Testis (tissue), 3 donors: Measurements from ENCODE around the gene TADA2A. TPM values are rescaled to one million over a fixed set of nuclear protein-coding genes. Genes with fewer than 3 reads are reported as not detected.

ENCODE experiments used
- DNase-seq: peaks from one replicate; pipeline ENCODE4 v3.0.0-alpha.2; 2019
- H3K27ac ChIP-seq, 2 donors: fragments of 200-600 bp; sonication (generic); one replicate each; pipeline ENCODE4 v1.5.1; 2019
- H3K27me3 ChIP-seq: fragments of 200-600 bp; sonication (generic); one replicate; pipeline ENCODE4 v1.5.1; 2019
- H3K36me3 ChIP-seq: fragments of 200-600 bp; sonication (generic); one replicate; pipeline ENCODE4 v1.5.1; 2017; ENCODE audit warnings: low read depth; ENCODE audit errors: missing control alignments
- H3K4me1 ChIP-seq: fragments of 200-600 bp; sonication (generic); one replicate; pipeline ENCODE4 v1.5.1; 2019
- H3K4me3 ChIP-seq, 2 donors: fragments of 200-600 bp; sonication (generic); one replicate each; pipeline ENCODE4 v1.5.1; 2017 to 2019
- H3K9me3 ChIP-seq: fragments of 200-600 bp; sonication (generic); one replicate; pipeline ENCODE4 v1.5.1; 2017
- POLR2A ChIP-seq: fragments of 450-650 bp; IDR thresholded peaks from one replicate; pipeline ENCODE4 v1.6.1; 2017; ENCODE audit warnings: antibody characterized with exemption, mild to moderate bottlenecking, moderate library complexity
- WGBS, 2 donors: methylation state at CpG; one replicate each; pipeline ENCODE4 v1.1.5; 2018; 5-methylcytosine and 5-hydroxymethylcytosine counted together
- intact Hi-C: fragments of 100-400 bp; cut with DNase I; formaldehyde crosslinking; loops from one replicate; pipeline ENCODE4 v1.15.1; 2023; ENCODE audit warnings: low total_unique reads
- polyA plus RNA-seq: library from polyadenylated mRNA; stranded (reverse); fragments of 350-450 nt; fragmentation: Illumina TruSeq; extraction: RNeasy Lipid Tissue Mini Kit (QIAGEN cat#74804); gene quantifications from one replicate; pipeline ENCODE4 v1.2.3, GENCODE V29; 2014; ENCODE audit warnings: low read depth, low replicate concordance; ENCODE audit not compliant: insufficient read depth
- total RNA-seq, 2 donors: library from RNA; depleted of rRNA; stranded (reverse); fragments of >200 nt; gene quantifications; one replicate each; pipeline ENCODE4 v1.2.3, GENCODE V29; 2016
- TF ChIP-seq, protein P1 (sequence below), 3 experiments: fragments of 450-650 bp in 2 of 3; fragments of 200-600 bp in 1 of 3; sonication (generic) in 1 of 3; IDR thresholded peaks; one replicate each; pipeline ENCODE4 v1.5.1; 2016 to 2019; ENCODE audit warnings: antibody characterized with exemption in 3 of 3, mild to moderate bottlenecking in 2 of 3, moderate library complexity in 1 of 3

TADA2A gene
- total and polyA plus RNA-seq, 3 donors from 2014 or later, result 33.5 to 62.8 (median 44.0) TPM

DNA sequence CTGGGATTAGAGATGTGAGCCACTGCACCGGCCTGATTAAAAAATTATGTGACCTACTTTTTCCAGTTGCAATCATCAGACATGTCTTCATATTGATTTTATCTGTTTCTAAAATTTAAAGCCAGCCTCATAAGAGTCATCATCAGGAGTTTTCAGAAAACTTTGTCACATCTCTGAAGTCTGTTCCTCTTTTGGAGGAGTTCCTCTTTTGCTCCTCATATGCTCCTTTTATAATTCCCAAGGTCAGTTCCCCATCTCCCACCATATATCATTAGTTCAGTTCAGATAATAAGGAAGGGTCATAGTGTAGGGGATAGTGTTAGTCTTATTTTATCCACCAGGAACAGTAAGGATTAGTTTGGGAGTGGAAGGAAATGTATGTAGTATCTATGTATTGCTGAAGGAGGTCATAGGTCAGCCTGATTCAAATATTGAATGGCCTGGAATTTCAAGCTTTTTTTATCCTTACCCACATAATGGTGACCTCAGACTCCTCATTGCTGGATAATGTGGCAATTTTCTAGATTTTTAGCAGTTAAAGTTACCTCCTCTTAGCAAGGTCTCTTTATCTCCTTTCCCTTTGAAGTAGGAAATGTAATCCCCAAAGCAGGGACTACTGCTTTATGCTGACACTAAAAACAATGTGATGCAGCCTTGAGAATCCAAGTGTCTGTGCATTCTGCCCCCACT, 69.2 kb downstream of the TADA2A start:
- H3K9me3 ChIP-seq, result no peaks in the 10 kb centered on the region
- intact Hi-C loops, result no loop called here
- DNase-seq, result no peak
- no peaks in the 10 kb centered on the region for H3K27me3 ChIP-seq
- 94% methylated on average over 1 of the region's 1 CpG for WGBS, 2 donors
- no peak overlapping the region for H3K27ac ChIP-seq
- TF ChIP-seq, protein P1, sequence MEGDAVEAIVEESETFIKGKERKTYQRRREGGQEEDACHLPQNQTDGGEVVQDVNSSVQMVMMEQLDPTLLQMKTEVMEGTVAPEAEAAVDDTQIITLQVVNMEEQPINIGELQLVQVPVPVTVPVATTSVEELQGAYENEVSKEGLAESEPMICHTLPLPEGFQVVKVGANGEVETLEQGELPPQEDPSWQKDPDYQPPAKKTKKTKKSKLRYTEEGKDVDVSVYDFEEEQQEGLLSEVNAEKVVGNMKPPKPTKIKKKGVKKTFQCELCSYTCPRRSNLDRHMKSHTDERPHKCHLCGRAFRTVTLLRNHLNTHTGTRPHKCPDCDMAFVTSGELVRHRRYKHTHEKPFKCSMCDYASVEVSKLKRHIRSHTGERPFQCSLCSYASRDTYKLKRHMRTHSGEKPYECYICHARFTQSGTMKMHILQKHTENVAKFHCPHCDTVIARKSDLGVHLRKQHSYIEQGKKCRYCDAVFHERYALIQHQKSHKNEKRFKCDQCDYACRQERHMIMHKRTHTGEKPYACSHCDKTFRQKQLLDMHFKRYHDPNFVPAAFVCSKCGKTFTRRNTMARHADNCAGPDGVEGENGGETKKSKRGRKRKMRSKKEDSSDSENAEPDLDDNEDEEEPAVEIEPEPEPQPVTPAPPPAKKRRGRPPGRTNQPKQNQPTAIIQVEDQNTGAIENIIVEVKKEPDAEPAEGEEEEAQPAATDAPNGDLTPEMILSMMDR (IDR thresholded peaks at IDR 0.05), result no peak
- TF ChIP-seq POLR2A, result no peak
- no peaks in the 10 kb centered on the region for H3K4me1 ChIP-seq
- no peaks in the 10 kb centered on the region for H3K36me3 ChIP-seq
- no peak overlapping the region for H3K4me3 ChIP-seq

DNA sequence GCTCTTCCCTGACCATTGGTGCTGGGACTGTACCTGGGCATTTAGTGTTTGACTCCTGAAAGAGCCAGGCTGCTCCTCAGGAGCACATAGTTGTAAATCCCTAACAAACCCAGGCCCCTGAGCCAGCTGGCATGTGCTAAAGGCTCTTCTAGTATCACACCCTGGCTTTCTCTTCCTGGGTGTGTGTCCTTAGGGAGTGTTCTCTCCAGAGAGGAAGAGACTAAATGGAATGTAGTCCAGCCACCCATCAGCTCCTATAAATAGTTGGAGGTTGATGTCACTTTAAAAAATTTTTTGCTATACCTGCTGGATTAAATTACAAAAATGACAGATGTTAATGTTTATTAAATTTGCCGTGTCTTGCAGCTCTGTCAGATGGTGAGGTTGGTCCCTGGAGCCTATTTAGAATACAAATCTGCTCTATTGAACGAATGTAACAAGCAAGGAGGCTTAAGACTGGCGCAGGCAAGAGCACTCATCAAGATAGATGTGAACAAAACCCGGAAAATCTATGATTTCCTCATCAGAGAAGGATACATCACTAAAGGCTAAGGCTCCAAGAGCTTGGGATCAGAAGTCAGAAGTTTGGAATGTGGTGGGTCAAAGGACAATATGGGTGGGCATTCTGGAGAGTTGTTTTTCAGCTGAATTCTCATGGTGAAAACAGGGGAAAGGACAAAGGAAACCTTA, 69.9 kb downstream of the TADA2A start:
- TF ChIP-seq POLR2A, result no peak
- TF ChIP-seq, protein P1 (IDR thresholded peaks at IDR 0.05), result no peak
- no peak for DNase-seq
- Histone ChIP-seq H3K9me3 (no peaks in the 10 kb centered on the region), H3K36me3 (no peaks in the 10 kb centered on the region), H3K27ac (no peak overlapping the region), H3K4me1 (no peaks in the 10 kb centered on the region), H3K27me3 (no peaks in the 10 kb centered on the region), H3K4me3 (no peak overlapping the region)
- WGBS, 2 donors, result 82 to 86% methylated on average over 4 of the region's 4 CpGs
- intact Hi-C loops, result no loop called here

DNA sequence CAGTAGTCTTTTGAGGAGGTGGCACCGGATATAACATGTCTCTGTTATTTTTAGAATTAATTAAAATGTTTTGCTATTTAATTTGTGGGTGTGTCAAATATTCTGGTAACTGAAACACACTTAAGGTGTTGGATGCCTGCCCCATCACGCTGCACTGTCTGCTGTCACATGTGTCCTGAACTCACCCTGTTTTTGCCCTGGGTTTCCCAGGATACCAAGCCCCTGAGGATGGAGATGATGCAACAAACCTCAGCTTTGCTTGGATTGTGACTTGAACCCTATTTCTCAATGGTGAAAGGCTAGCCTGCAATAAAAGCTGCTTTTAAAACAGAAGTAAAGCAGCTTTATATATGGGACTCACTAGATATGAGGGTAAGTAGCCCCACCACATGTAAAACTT, 71.5 kb downstream of the TADA2A start:
- TF ChIP-seq, protein P1 (IDR thresholded peaks at IDR 0.05), result no peak
- TF ChIP-seq POLR2A, result no peak
- Histone ChIP-seq H3K36me3 (no peaks in the 10 kb centered on the region), H3K4me3 (no peak overlapping the region), H3K27ac (no peak overlapping the region), H3K9me3 (no peaks in the 10 kb centered on the region), H3K27me3 (no peaks in the 10 kb centered on the region), H3K4me1 (no peaks in the 10 kb centered on the region)
- 84 to 85% methylated on average over 2 of the region's 2 CpGs for WGBS, 2 donors
- intact Hi-C loops, result no loop called here
- DNase-seq, result no peak

DNA sequence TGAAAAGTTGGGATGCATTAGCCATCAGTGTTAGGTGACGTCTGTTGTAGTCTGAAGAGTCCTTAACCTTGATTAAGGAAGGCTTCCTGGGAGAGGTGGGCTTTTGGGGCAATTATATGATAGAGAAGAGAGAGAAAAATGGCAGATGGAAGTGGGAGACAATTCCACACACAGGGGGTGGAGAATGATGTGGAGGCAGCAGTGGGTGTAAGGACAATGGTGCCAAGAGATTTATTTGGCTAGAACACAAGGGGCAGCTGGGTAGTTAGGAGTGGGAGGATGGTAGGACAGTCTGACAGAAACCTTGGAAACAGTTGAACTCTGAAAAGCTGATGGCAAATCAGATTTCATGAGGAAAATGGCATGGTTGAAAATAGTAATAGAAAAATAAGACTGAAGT, 72.3 kb downstream of the TADA2A start:
- intact Hi-C loops, result no loop called here
- no peaks in the 10 kb centered on the region for H3K36me3 ChIP-seq
- no peaks in the 10 kb centered on the region for H3K27me3 ChIP-seq
- no peak for DNase-seq
- H3K27ac ChIP-seq, result no peak overlapping the region
- no peaks in the 10 kb centered on the region for H3K9me3 ChIP-seq
- TF ChIP-seq, protein P1 (IDR thresholded peaks at IDR 0.05), result no peak
- TF ChIP-seq POLR2A, result no peak
- H3K4me3 ChIP-seq, result no peak overlapping the region
- 94% methylated on average over 1 of the region's 1 CpG for WGBS, 2 donors
- H3K4me1 ChIP-seq, result no peaks in the 10 kb centered on the region

DNA sequence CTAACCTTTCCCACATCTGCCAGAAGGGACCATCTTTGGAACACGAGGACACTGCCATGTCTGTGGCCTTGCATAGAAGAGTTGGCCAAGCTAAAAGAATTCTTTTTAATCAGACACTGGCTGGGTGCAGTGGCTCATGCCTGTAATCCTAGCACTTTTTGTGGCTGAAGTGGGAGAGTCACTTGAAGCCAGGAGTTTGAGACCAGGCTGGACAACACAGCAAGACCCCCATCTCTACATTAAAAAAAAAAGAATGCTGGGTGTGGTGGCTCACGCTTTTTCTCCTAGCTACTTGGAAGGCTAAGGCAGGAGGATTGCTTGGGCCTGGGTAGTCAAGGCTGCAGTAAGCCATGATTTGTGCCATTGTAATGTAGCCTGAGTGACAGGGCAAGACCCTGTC, 73.7 kb downstream of the TADA2A start:
- H3K27ac ChIP-seq, result no peak overlapping the region
- H3K27me3 ChIP-seq, result no peaks in the 10 kb centered on the region
- no peaks in the 10 kb centered on the region for H3K4me1 ChIP-seq
- no peak for DNase-seq
- WGBS, 2 donors, result 76 to 85% methylated on average over 2 of the region's 2 CpGs
- no peak for TF ChIP-seq POLR2A
- TF ChIP-seq, protein P1 (IDR thresholded peaks at IDR 0.05), result no peak
- no peak overlapping the region for H3K4me3 ChIP-seq
- no peaks in the 10 kb centered on the region for H3K36me3 ChIP-seq
- intact Hi-C loops, result no loop called here
- H3K9me3 ChIP-seq, result no peaks in the 10 kb centered on the region
